HEK293 (cell line): ENCODE data around the gene SMIM8.

ENCODE experiments used
- BCL11A ChIP-seq: fragments of 450-650 bp; formaldehyde crosslinking; IDR thresholded peaks from 2 replicates; pipeline ENCODE4 v1.5.1; 2016; ENCODE audit warnings: low read depth, missing biosample characterization, missing genetic modification characterization
- SP2 ChIP-seq: fragments of 450-650 bp; formaldehyde crosslinking; IDR thresholded peaks from 2 replicates; pipeline ENCODE4 v1.5.1; 2016; ENCODE audit warnings: missing biosample characterization, missing genetic modification characterization
- ZBTB8A ChIP-seq: fragments of 450-650 bp; formaldehyde crosslinking; IDR thresholded peaks from 2 replicates; pipeline ENCODE4 v1.5.1; 2016; ENCODE audit warnings: missing biosample characterization, missing genetic modification characterization
- TF ChIP-seq, protein P1 (sequence below): sonication (generic); formaldehyde crosslinking; IDR thresholded peaks from 2 replicates; pipeline ENCODE4 v1.8.1; 2022; ENCODE audit warnings: mild to moderate bottlenecking, moderate library complexity, missing genetic modification reagents
- TF ChIP-seq, protein P2 (sequence below): fragments of 450-650 bp; formaldehyde crosslinking; IDR thresholded peaks from 2 replicates; pipeline ENCODE4 v1.5.1; 2016; ENCODE audit warnings: missing biosample characterization, missing genetic modification characterization

DNA sequence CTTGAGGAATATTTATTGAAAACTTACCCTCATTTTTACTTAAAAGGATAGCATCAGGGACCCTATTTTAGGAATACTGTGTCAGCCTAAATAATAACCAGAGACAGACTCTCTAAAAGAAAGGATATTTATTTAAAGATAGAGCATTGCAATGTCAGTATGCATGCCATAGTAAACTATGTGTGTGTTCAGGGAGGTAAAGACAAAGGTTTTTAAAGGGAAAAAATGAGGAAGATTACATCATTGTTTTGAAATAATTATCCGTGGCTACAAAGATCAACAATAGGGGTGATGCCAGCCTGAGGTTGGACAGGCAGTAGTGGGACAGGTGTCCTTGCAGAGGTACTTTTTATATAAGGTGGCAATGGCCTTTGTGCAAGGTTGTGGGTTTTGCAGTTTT lies 61.6 kb downstream of the SMIM8 start:
- TF ChIP-seq BCL11A (tag by site-specific recombination) (no peak), ZBTB8A (tag by site-specific recombination) (no peak), SP2 (tag by site-specific recombination) (no peak)
- TF ChIP-seq, protein P1, sequence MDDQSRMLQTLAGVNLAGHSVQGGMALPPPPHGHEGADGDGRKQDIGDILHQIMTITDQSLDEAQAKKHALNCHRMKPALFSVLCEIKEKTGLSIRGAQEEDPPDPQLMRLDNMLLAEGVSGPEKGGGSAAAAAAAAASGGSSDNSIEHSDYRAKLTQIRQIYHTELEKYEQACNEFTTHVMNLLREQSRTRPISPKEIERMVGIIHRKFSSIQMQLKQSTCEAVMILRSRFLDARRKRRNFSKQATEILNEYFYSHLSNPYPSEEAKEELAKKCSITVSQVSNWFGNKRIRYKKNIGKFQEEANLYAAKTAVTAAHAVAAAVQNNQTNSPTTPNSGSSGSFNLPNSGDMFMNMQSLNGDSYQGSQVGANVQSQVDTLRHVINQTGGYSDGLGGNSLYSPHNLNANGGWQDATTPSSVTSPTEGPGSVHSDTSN, result no peak
- TF ChIP-seq, protein P2, sequence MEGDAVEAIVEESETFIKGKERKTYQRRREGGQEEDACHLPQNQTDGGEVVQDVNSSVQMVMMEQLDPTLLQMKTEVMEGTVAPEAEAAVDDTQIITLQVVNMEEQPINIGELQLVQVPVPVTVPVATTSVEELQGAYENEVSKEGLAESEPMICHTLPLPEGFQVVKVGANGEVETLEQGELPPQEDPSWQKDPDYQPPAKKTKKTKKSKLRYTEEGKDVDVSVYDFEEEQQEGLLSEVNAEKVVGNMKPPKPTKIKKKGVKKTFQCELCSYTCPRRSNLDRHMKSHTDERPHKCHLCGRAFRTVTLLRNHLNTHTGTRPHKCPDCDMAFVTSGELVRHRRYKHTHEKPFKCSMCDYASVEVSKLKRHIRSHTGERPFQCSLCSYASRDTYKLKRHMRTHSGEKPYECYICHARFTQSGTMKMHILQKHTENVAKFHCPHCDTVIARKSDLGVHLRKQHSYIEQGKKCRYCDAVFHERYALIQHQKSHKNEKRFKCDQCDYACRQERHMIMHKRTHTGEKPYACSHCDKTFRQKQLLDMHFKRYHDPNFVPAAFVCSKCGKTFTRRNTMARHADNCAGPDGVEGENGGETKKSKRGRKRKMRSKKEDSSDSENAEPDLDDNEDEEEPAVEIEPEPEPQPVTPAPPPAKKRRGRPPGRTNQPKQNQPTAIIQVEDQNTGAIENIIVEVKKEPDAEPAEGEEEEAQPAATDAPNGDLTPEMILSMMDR (tag by site-specific recombination), result no peak
